GM10847 (cell line): Measurements from ENCODE around the gene SLC12A3.

Experiments
- POLR2A ChIP-seq: IDR thresholded peaks from 2 replicates; pipeline ENCODE4 v1.6.1; 2011; ENCODE audit not compliant: insufficient read length; ENCODE audit errors: extremely low read depth

SLC12A3 gene

GRCh38 chr16:56864960-56865359, at the start of gene SLC12A3:
Gene SLC12A3 (plus strand): TSS chr16:56865207. CDS start chr16:56865236, 29 bp downstream.
- TF ChIP-seq POLR2A, result no peak

GRCh38 chr16:56815721-56816120, 49.3 kb upstream of the SLC12A3 start:
- no peak for TF ChIP-seq POLR2A

- no peak for TF ChIP-seq POLR2A
Observed at GRCh38 chr16:56817056-56817455, 48.0 kb upstream of the SLC12A3 start.

GRCh38 chr16:56817938-56818337, 47.1 kb upstream of the SLC12A3 start:
- TF ChIP-seq POLR2A, result no peak

GRCh38 chr16:56823081-56823733, 41.8 kb upstream of the SLC12A3 start:
- no peak for TF ChIP-seq POLR2A

GRCh38 chr16:56824331-56824730, 40.7 kb upstream of the SLC12A3 start:
- no peak for TF ChIP-seq POLR2A

- TF ChIP-seq POLR2A, result no peak
Observed at GRCh38 chr16:56824804-56825203, 40.2 kb upstream of the SLC12A3 start.

- TF ChIP-seq POLR2A, result no peak
Observed at GRCh38 chr16:56825826-56826225, 39.2 kb upstream of the SLC12A3 start.

GRCh38 chr16:56828647-56829046, 36.4 kb upstream of the SLC12A3 start:
- TF ChIP-seq POLR2A, result no peak

- TF ChIP-seq POLR2A, result no peak
Observed at GRCh38 chr16:56830669-56831068, 34.3 kb upstream of the SLC12A3 start.

GRCh38 chr16:56832768-56833167, 32.2 kb upstream of the SLC12A3 start:
- no peak for TF ChIP-seq POLR2A

GRCh38 chr16:56833243-56833970, 31.6 kb upstream of the SLC12A3 start:
- TF ChIP-seq POLR2A, result no peak

- TF ChIP-seq POLR2A, result no peak
Observed at GRCh38 chr16:56835320-56835719, 29.7 kb upstream of the SLC12A3 start.

- TF ChIP-seq POLR2A, result no peak
Observed at GRCh38 chr16:56836410-56837230, 28.4 kb upstream of the SLC12A3 start.

GRCh38 chr16:56838622-56839337, 26.2 kb upstream of the SLC12A3 start:
- no peak for TF ChIP-seq POLR2A
